T-helper 1 cell treated with Interleukin-12 subunit alpha and Interleukin-12 subunit beta and Interleukin-4 antibody, amounts not matched to agents 30 μg/mL and 1 μg/mL, for 36 hours (primary cell): ENCODE measurements around the gene COL4A6.

Source experiments
- H3K27ac Mint-ChIP-seq: one replicate; pipeline ENCODE4 v1.8.0; 2021; ENCODE audit warnings: mild to moderate bottlenecking, mixed read lengths
- H3K27me3 Mint-ChIP-seq: one replicate; pipeline ENCODE4 v1.8.0; 2021; ENCODE audit warnings: low read depth, mixed read lengths
- H3K36me3 Mint-ChIP-seq: one replicate; pipeline ENCODE4 v1.8.0; 2021; ENCODE audit warnings: low read depth, mixed read lengths
- H3K4me1 Mint-ChIP-seq: one replicate; pipeline ENCODE4 v1.8.0; 2021; ENCODE audit warnings: low read depth, mixed read lengths
- H3K4me3 Mint-ChIP-seq: one replicate; pipeline ENCODE4 v1.8.0; 2021; ENCODE audit warnings: mild to moderate bottlenecking, moderate library complexity, mixed read lengths
- H3K9me3 Mint-ChIP-seq: one replicate; pipeline ENCODE4 v1.8.0; 2021; ENCODE audit warnings: mixed read lengths

The COL4A6 gene

DNA sequence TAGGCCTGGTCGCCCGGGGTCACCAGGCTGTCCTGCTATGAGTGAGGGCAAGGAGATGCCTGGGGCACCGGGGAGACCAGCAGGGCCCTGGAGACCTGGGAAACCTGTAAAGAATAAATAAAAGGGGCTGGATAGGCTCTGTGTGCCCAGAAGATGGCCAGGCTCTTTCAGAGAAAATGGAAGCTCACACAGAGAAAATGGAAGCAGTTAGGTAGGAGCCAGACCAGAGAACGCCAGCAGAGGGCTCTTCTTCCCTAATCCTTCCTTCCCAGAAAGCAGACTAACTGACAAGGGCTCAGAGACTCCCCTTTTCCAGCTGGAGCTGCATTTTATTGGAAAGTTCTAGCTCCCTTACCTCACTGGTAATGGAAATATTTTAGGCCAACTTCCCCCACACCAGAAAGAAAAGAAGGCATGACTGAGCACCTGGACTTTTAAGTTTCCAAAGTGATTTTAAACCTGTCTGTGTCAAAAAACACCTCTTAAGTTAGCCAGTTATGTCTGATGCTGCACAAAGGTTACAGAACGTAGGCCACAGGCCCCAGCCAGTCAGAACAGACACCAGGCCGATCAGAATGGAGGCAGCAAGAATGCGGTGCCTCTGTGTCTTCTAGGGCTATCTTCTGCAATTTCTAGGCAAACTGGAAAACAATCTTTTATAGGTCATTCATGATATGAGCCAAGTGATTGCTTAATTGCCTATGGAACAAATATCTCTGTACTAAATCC, 272.7 kb downstream of the COL4A6 start:
- H3K4me3 Mint-ChIP-seq = no peak overlapping the region
- no peak overlapping the region for H3K27ac Mint-ChIP-seq
- no peaks in the 10 kb centered on the region for H3K36me3 Mint-ChIP-seq

GRCh38 chrX:108163333-108164082, 274.7 kb downstream of the COL4A6 start:
- no peaks in the 10 kb centered on the region for H3K36me3 Mint-ChIP-seq

More for the DNA sequence above, 272.7 kb downstream of the COL4A6 start:
- no peaks in the 10 kb centered on the region for H3K4me1 Mint-ChIP-seq
- no peaks in the 10 kb centered on the region for H3K9me3 Mint-ChIP-seq
- H3K27me3 Mint-ChIP-seq = no peaks in the 10 kb centered on the region

DNA sequence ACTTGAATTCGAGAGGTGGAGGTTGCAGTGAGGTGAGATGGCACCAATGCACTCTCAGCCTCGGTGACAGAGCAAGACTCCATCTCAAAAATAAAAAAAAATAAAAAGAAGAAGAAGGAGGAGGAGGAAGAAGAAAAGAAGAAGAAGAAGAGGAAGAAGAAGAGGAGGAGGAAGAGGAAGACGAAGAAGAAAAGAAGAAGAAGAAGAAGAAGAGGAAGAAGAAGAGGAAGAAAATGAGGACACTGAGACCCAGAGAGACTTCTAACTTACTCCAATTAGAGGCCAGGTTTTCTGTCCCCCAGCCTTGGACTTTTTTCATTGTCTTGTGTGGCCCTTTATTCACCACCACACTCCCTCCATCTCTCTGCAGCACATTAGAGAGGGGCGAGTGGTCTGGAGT, 276.0 kb downstream of the COL4A6 start:
- Mint-ChIP-seq H3K27ac (no peak overlapping the region), H3K36me3 (no peaks in the 10 kb centered on the region), H3K4me3 (no peak overlapping the region), H3K4me1 (no peaks in the 10 kb centered on the region), H3K27me3 (no peaks in the 10 kb centered on the region), H3K9me3 (no peaks in the 10 kb centered on the region)

More at GRCh38 chrX:108163333-108164082, 274.7 kb downstream of the COL4A6 start:
- Mint-ChIP-seq H3K9me3 (no peaks in the 10 kb centered on the region), H3K27ac (no peak overlapping the region), H3K4me3 (no peak overlapping the region), H3K27me3 (no peaks in the 10 kb centered on the region), H3K4me1 (no peaks in the 10 kb centered on the region)

GRCh38 chrX:108160309-108160708, 277.9 kb downstream of the COL4A6 start:
- Mint-ChIP-seq H3K4me3 (no peak overlapping the region), H3K27me3 (no peaks in the 10 kb centered on the region), H3K36me3 (peaks cover 2% of the 10 kb centered on the region), H3K4me1 (no peaks in the 10 kb centered on the region), H3K27ac (no peak overlapping the region), H3K9me3 (no peaks in the 10 kb centered on the region)

GRCh38 chrX:108159028-108159670, 279.1 kb downstream of the COL4A6 start:
- no peak overlapping the region for H3K4me3 Mint-ChIP-seq
- H3K4me1 Mint-ChIP-seq = no peaks in the 10 kb centered on the region
- no peak overlapping the region for H3K27ac Mint-ChIP-seq
- H3K36me3 Mint-ChIP-seq = peaks cover 5% of the 10 kb centered on the region
- no peaks in the 10 kb centered on the region for H3K27me3 Mint-ChIP-seq
- no peaks in the 10 kb centered on the region for H3K9me3 Mint-ChIP-seq

DNA sequence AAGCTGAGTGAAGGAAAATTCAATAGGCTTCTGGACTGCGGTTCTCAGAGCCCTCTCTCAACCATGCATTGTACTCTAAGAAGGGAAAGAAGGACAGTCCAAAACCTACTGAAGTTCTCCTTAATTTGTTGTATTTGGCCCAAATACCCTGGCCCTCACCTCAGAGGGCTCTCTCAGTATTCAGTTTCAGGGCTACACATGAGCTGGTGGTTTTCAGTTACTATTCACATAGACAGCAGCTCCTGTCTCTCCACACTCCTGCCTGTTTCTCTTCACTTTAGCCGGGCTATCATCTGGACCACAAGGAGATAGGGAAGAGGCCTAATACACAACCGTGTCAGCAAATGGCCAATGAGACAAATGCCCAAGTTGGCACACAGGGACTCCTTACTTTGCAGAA, 280.6 kb downstream of the COL4A6 start:
- Mint-ChIP-seq H3K27me3 (no peaks in the 10 kb centered on the region), H3K9me3 (no peaks in the 10 kb centered on the region), H3K27ac (no peak overlapping the region), H3K4me3 (no peak overlapping the region), H3K4me1 (no peaks in the 10 kb centered on the region), H3K36me3 (peaks cover 11% of the 10 kb centered on the region)

GRCh38 chrX:108156934-108157466, 281.2 kb downstream of the COL4A6 start:
- Mint-ChIP-seq H3K27me3 (no peaks in the 10 kb centered on the region), H3K27ac (no peak overlapping the region), H3K4me1 (no peaks in the 10 kb centered on the region), H3K36me3 (peaks cover 11% of the 10 kb centered on the region), H3K9me3 (no peaks in the 10 kb centered on the region), H3K4me3 (no peak overlapping the region)

- Mint-ChIP-seq H3K27me3 (no peaks in the 10 kb centered on the region), H3K27ac (no peak overlapping the region), H3K36me3 (peaks cover 13% of the 10 kb centered on the region), H3K4me3 (no peak overlapping the region), H3K9me3 (no peaks in the 10 kb centered on the region), H3K4me1 (no peaks in the 10 kb centered on the region)
These were observed 282.1 kb downstream of the COL4A6 start for GRCh38 chrX:108156082-108156481.

GRCh38 chrX:108148524-108148923, 289.7 kb downstream of the COL4A6 start:
- H3K27ac Mint-ChIP-seq = no peak overlapping the region

GRCh38 chrX:108138814-108139702, 299.2 kb downstream of the COL4A6 start:
- Mint-ChIP-seq H3K27ac (no peak overlapping the region), H3K27me3 (no peaks in the 10 kb centered on the region), H3K9me3 (no peaks in the 10 kb centered on the region), H3K4me1 (no peaks in the 10 kb centered on the region), H3K36me3 (peaks cover 19% of the 10 kb centered on the region), H3K4me3 (no peak overlapping the region)

More at GRCh38 chrX:108148524-108148923, 289.7 kb downstream of the COL4A6 start:
- Mint-ChIP-seq H3K9me3 (no peaks in the 10 kb centered on the region), H3K4me3 (peak overlapping the region; percentile 41), H3K4me1 (peaks cover 12% of the 10 kb centered on the region), H3K27me3 (no peaks in the 10 kb centered on the region), H3K36me3 (peaks cover 19% of the 10 kb centered on the region)

GRCh38 chrX:108134724-108135123, 303.5 kb downstream of the COL4A6 start:
- Mint-ChIP-seq H3K27me3 (no peaks in the 10 kb centered on the region), H3K4me1 (no peaks in the 10 kb centered on the region), H3K4me3 (no peak overlapping the region), H3K9me3 (no peaks in the 10 kb centered on the region), H3K27ac (no peak overlapping the region), H3K36me3 (peaks cover 33% of the 10 kb centered on the region)

GRCh38 chrX:108132876-108133275, 305.3 kb downstream of the COL4A6 start:
- H3K9me3 Mint-ChIP-seq = no peaks in the 10 kb centered on the region
- H3K27me3 Mint-ChIP-seq = no peaks in the 10 kb centered on the region
- no peak overlapping the region for H3K4me3 Mint-ChIP-seq
- H3K27ac Mint-ChIP-seq = no peak overlapping the region
- peaks cover 33% of the 10 kb centered on the region for H3K36me3 Mint-ChIP-seq
- no peaks in the 10 kb centered on the region for H3K4me1 Mint-ChIP-seq

GRCh38 chrX:108132034-108132433, 306.2 kb downstream of the COL4A6 start:
- Mint-ChIP-seq H3K9me3 (no peaks in the 10 kb centered on the region), H3K36me3 (peaks cover 32% of the 10 kb centered on the region), H3K27me3 (no peaks in the 10 kb centered on the region), H3K4me3 (no peak overlapping the region), H3K4me1 (no peaks in the 10 kb centered on the region), H3K27ac (no peak overlapping the region)

- no peak overlapping the region for H3K4me3 Mint-ChIP-seq
- H3K9me3 Mint-ChIP-seq = no peaks in the 10 kb centered on the region
- peaks cover 30% of the 10 kb centered on the region for H3K36me3 Mint-ChIP-seq
- H3K27me3 Mint-ChIP-seq = no peaks in the 10 kb centered on the region
- no peaks in the 10 kb centered on the region for H3K4me1 Mint-ChIP-seq
- H3K27ac Mint-ChIP-seq = no peak overlapping the region
These were observed 306.8 kb downstream of the COL4A6 start for GRCh38 chrX:108131471-108131870.
